Esophagus squamous epithelium (tissue), 4 donors: Measurements from ENCODE around the gene ETDB.

Experiments
- POLR2A ChIP-seq, 4 donors: fragments of 450-650 bp; IDR thresholded peaks; one replicate each; pipeline ENCODE4 v1.6.1; 2017; ENCODE audit warnings: antibody characterized with exemption in 4 of 4, mild to moderate bottlenecking in 4 of 4, moderate library complexity in 3 of 4
- TF ChIP-seq, protein P1 (sequence below), 6 experiments: fragments of 450-650 bp in 4 of 6; fragments of 200-600 bp in 2 of 6; sonication (generic) in 2 of 6; IDR thresholded peaks; one replicate each; pipeline ENCODE4 v1.5.1; 2016 to 2019; ENCODE audit warnings: antibody characterized with exemption in 6 of 6, mild to moderate bottlenecking in 4 of 6, moderate library complexity in 4 of 6

DNA sequence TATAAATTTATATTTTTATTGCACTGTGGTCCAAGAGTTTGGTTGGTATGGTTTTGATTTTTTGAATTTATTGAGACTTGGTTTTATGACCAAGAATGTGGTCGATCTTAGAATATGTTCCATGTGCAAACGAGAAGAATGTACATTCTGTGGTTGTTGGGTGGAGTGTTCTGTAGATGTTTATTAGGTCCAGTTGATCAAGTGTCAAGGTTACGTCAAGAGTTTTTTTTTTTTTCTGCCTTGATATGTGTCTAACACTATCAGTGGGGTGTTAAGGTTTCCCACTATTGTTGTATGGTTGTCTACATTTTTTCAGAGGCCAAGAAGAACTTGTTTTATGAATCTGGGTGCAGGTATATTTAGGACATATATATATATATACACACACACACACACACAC, 10.8 kb downstream of the ETDB start:
- TF ChIP-seq, protein P1, sequence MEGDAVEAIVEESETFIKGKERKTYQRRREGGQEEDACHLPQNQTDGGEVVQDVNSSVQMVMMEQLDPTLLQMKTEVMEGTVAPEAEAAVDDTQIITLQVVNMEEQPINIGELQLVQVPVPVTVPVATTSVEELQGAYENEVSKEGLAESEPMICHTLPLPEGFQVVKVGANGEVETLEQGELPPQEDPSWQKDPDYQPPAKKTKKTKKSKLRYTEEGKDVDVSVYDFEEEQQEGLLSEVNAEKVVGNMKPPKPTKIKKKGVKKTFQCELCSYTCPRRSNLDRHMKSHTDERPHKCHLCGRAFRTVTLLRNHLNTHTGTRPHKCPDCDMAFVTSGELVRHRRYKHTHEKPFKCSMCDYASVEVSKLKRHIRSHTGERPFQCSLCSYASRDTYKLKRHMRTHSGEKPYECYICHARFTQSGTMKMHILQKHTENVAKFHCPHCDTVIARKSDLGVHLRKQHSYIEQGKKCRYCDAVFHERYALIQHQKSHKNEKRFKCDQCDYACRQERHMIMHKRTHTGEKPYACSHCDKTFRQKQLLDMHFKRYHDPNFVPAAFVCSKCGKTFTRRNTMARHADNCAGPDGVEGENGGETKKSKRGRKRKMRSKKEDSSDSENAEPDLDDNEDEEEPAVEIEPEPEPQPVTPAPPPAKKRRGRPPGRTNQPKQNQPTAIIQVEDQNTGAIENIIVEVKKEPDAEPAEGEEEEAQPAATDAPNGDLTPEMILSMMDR (IDR thresholded peaks at IDR 0.05): no peak
- TF ChIP-seq POLR2A (IDR thresholded peaks at IDR 0.05): no peak
